ENCODE results near the gene TARS1. TPM values are rescaled to one million over a fixed set of nuclear protein-coding genes. Genes with fewer than 3 reads are reported as not detected.

TARS1 gene
- total and polyA plus RNA-seq, 2 of the 8 experiments (the other 6 are each of a cell fraction or from before 2014, with no cell fraction given): 94.4 to 445 TPM

- Histone ChIP-seq H2AFZ (ENCODE audit: low read length) (no peak overlapping the region), H3K4me1 (replicated peaks in 1 of 4; ENCODE audit: control insufficient read depth in 3 of 4, insufficient read depth in 4 of 4, low read length in 3 of 4) (no peaks in the 10 kb centered on the region), H3K79me2 (ENCODE audit: control insufficient read depth in 1 of 2, insufficient read depth in 2 of 2, low read length in 2 of 2) (peaks cover 0 to 12% of the 10 kb centered on the region in 2 experiments; a peak in 2 of 4 replicates), H2BK120ac (replicated peaks; ENCODE audit: low read depth, low read length) (no peak overlapping the region), H3K27me3 (replicated peaks in 1 of 4; ENCODE audit: control insufficient read depth in 3 of 4, extremely low read depth in 1 of 4, insufficient read depth in 3 of 4, low read length in 3 of 4) (no peaks in the 10 kb centered on the region), H4K8ac (ENCODE audit: extremely low read depth, insufficient read depth, low read length) (no peak overlapping the region), H4K20me1 (replicated peaks in 1 of 2; ENCODE audit: control insufficient read depth in 1 of 2, insufficient read depth in 2 of 2, low read length in 2 of 2) (no peaks in the 10 kb centered on the region), H3K4ac (replicated peaks; ENCODE audit: insufficient read length, low read depth, low read length) (no peak overlapping the region), H2BK5ac (ENCODE audit: low read depth, low read length) (no peak overlapping the region), H3K14ac (ENCODE audit: insufficient read length) (no peak overlapping the region), H3K18ac (ENCODE audit: extremely low read depth, low read length) (no peak overlapping the region), H4K5ac (ENCODE audit: insufficient read length, low read depth, low read length) (no peak overlapping the region), H3K4me2 (ENCODE audit: insufficient read depth in 1 of 2, low read depth in 2 of 2, low read length in 2 of 2) (no peak overlapping the region), H3K79me1 (ENCODE audit: low read depth, low read length) (no peaks in the 10 kb centered on the region), H3K56ac (replicated peaks; ENCODE audit: insufficient read length, low read depth, low read length) (no peak overlapping the region), H3K23me2 (ENCODE audit: low read depth, low read length) (no peaks in the 10 kb centered on the region), H4K91ac (replicated peaks; ENCODE audit: insufficient read length, low read length) (no peak overlapping the region), H3K9ac (replicated peaks in 1 of 4; ENCODE audit: extremely low read depth in 1 of 4, low read depth in 3 of 4, low read length in 3 of 4) (no peak overlapping the region), H2AK5ac (ENCODE audit: low read depth, low read length) (no peak overlapping the region), H3K9me3 (ENCODE audit: insufficient read depth in 2 of 2, low read depth in 1 of 2, low read length in 1 of 2) (no peaks in the 10 kb centered on the region), H3K36me3 (ENCODE audit: control insufficient read depth in 2 of 4, insufficient read depth in 4 of 4, low read length in 3 of 4) (no peaks in the 10 kb centered on the region), H3K23ac (ENCODE audit: insufficient read length) (no peak overlapping the region), H3K27ac (ENCODE audit: low read depth, low read length) (no peak overlapping the region), H2BK20ac (ENCODE audit: low read length) (no peak overlapping the region), H2BK12ac (ENCODE audit: low read depth, low read length) (no peak overlapping the region), H3K4me3 (ENCODE audit: extremely low read depth in 1 of 4, insufficient read depth in 2 of 4, low read depth in 3 of 4, low read length in 4 of 4) (no peak overlapping the region), H2BK15ac (ENCODE audit: low read length) (no peak overlapping the region)
- DNase-seq (ENCODE audit: low read depth in 1 of 2, low spot score in 2 of 2) (no peak), FAIRE-seq (no peak)
- POLR2A ChIA-PET (ENCODE audit: partially characterized antibody): interaction anchor here (0.7 to 1.9 kb wide), 3 partner anchors 9 to 175 kb away, joined by 3 to 10 read pairs (median 3); no protein-coding TSS in a partner anchor
- CTCF ChIA-PET (ENCODE audit: partially characterized antibody): interaction anchor here (0.6 to 2.9 kb wide), 6 partner anchors 9 to 537 kb away, joined by 3 to 9 read pairs (median 8); no protein-coding TSS in a partner anchor
- 87% methylated on average over 4 of the region's 4 CpGs; no CpG with 5 or more reads in 1 of the 2 experiments for WGBS, 2 experiments (ENCODE audit: extremely low coverage in 1 of 2, insufficient coverage in 1 of 2, insufficient read length in 1 of 2, insufficient replicate concordance in 2 of 2, low coverage in 1 of 2, low lambda C conversion rate in 2 of 2, missing lambda C conversion rate in 1 of 2)
- TF ChIP-seq RAD21 (IDR thresholded peaks at IDR 0.05 in 1 of 2, conservative IDR thresholded peaks at IDR 0.05 in 1 of 2; ENCODE audit: low read depth in 2 of 2, low read length in 2 of 2) (no peak), EZH2 (IDR thresholded peaks at IDR 0.05; ENCODE audit: low read depth, low read length, severe bottlenecking) (no peak), BCL11A (IDR thresholded peaks at IDR 0.05; ENCODE audit: low read depth in 2 of 2, low read length in 2 of 2) (no peak), KDM4A (IDR thresholded peaks at IDR 0.05; ENCODE audit: low read depth, low read length, severe bottlenecking) (no peak), POLR2A (IDR thresholded peaks at IDR 0.05; ENCODE audit: control extremely low read depth in 1 of 2, low read depth in 2 of 2, low read length in 2 of 2) (no peak), RFX5 (IDR thresholded peaks at IDR 0.05; ENCODE audit: borderline replicate concordance, low read depth, low read length) (no peak), SRF (IDR thresholded peaks at IDR 0.05; ENCODE audit: low read depth, low read length) (no peak), ATF2 (IDR thresholded peaks at IDR 0.05; ENCODE audit: low read length) (no peak), POLR2AphosphoS5 (IDR thresholded peaks at IDR 0.05; ENCODE audit: low read depth, low read length) (no peak), JUN (IDR thresholded peaks at IDR 0.05; ENCODE audit: low read depth, low read length) (no peak)
Observed at GRCh38 chr5:33433303-33434240, 7.2 kb upstream of the TARS1 start.
